ENCODE results near the gene TECTB.

Gene TECTB

DNA sequence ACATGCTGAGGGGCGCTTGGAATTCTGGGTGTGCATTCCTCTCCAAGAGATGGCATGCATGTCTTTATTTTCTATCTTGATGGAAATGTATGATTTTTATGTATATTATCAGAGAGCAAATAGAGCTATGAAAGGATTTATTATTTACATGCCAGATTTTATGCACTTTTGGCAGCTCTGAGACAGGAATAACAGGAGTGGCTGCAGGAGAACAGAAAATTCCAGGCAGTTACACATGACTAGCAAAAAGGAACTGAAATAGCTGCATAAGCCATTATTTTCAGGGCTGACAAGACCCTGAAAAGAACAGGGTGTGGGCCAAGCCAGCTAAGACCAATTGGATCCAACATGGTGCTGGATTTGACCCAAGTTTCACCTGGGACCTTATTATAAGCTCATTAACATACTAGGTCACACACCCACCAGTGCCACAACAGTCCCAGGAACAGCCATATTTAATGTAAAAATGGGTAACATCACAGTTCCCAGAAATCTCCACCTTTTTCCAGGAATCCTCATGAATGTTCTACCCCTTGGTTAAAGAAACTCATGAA, 47.5 kb downstream of the TECTB start:
- H3K36me3 ChIP-seq (ENCODE audit: insufficient read depth, low read length): no peaks in the 10 kb centered on the region
- no peak for DNase-seq (ENCODE audit: low read depth, low spot score)
- H3K27ac ChIP-seq: no peak overlapping the region
- no peak overlapping the region for H3K9ac ChIP-seq (ENCODE audit: insufficient read length)
- TF ChIP-seq POLR2AphosphoS5 (IDR thresholded peaks at IDR 0.05; ENCODE audit: borderline replicate concordance, low read depth, low read length) (no peak), FOXP2 (optimal IDR thresholded peaks at IDR 0.05; ENCODE audit: control extremely low read depth, extremely low read length, insufficient read depth) (no peak), EZH2 (IDR thresholded peaks at IDR 0.05) (no peak)
- no peak overlapping the region for H3K4me3 ChIP-seq
- H3K9me3 ChIP-seq (ENCODE audit: low read depth, low read length): no peaks in the 10 kb centered on the region

DNA sequence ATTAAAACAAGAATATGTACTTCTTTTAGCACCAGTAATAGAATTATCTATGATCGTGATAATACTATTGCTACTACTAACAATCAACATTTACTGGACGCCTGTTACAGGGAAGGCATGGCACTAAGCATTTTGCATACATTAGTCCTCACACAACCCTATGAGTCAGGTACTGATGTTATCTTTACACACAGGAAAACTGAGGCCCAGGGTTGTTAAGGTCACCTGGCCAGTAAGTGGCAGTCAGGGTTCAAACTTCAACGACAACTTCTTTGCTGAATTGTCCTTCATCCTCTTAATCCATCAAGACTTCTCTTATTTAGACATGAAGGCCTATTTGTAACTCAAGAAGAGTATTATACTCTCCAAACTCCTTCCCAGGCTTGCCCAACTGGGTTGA, 48.8 kb downstream of the TECTB start:
- no peaks in the 10 kb centered on the region for H3K36me3 ChIP-seq (ENCODE audit: insufficient read depth, low read length)
- no peak overlapping the region for H3K9ac ChIP-seq (ENCODE audit: insufficient read length)
- TF ChIP-seq POLR2AphosphoS5 (IDR thresholded peaks at IDR 0.05; ENCODE audit: borderline replicate concordance, low read depth, low read length) (no peak), EZH2 (IDR thresholded peaks at IDR 0.05) (no peak), FOXP2 (optimal IDR thresholded peaks at IDR 0.05; ENCODE audit: control extremely low read depth, extremely low read length, insufficient read depth) (no peak)
- H3K4me3 ChIP-seq: no peak overlapping the region
- no peak overlapping the region for H3K27ac ChIP-seq
- no peak for DNase-seq (ENCODE audit: low read depth, low spot score)
- no peaks in the 10 kb centered on the region for H3K9me3 ChIP-seq (ENCODE audit: low read depth, low read length)

DNA sequence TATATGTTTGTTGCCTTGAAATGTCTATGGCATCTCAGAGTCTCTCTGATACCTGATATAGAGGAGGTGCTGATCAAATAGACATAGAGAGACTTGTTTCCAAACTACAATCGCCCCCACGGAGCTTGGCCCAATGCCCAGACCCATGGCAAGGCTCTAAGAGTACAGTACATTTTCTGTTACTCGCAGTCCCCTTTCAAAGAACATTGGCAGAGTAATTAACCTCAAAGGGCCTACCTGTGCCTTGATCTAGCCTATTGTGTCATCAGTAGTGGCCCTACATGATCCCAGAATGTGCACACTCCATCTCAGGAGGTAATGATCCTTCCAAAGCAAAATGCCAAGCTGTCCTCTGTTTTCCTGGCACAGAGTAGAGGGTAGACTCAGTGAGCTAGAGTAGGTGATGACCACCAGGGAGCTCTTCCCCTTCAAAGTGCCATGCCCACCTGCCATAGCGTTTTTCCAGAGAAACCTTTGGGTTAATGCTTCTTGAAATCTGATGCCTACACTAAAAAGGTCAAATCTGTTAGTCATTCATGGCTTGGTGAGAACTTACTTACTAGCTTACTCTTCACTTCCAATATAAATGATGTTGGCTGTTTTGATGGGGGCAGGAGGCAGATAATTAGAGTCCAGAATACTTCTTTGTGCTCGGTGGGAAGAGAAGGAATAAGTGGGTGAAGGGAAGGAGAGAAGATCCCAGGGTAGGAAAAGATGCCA, 49.5 kb downstream of the TECTB start:
- no peaks in the 10 kb centered on the region for H3K36me3 ChIP-seq (ENCODE audit: insufficient read depth, low read length)
- H3K27ac ChIP-seq: no peak overlapping the region
- DNase-seq (ENCODE audit: low read depth, low spot score): no peak
- no peak overlapping the region for H3K9ac ChIP-seq (ENCODE audit: insufficient read length)
- no peaks in the 10 kb centered on the region for H3K9me3 ChIP-seq (ENCODE audit: low read depth, low read length)
- H3K4me3 ChIP-seq: no peak overlapping the region
- TF ChIP-seq EZH2 (IDR thresholded peaks at IDR 0.05) (no peak), POLR2AphosphoS5 (IDR thresholded peaks at IDR 0.05; ENCODE audit: borderline replicate concordance, low read depth, low read length) (no peak), FOXP2 (optimal IDR thresholded peaks at IDR 0.05; ENCODE audit: control extremely low read depth, extremely low read length, insufficient read depth) (no peak)

DNA sequence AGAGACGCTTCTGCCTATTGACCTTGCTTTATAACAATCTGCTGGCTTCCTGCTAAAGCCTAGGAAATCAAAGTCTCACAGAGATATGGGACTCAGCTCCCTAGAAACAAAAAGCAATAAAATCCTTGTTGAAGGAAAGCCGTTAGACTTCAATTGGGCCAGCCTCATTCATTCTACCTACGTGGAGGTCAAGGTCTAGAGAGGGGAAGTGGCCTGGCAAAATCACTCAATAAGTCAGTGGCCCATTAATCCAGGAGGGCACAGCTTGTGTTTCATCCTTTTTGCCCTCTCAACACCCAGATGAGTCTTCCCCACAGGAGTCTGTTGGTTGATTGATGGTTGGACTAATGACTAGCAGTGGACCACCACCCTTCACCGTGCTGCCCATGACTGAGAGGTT, 50.3 kb downstream of the TECTB start:
- DNase-seq (ENCODE audit: low read depth, low spot score): no peak
- no peak for TF ChIP-seq EZH2 (IDR thresholded peaks at IDR 0.05)
- TF ChIP-seq POLR2AphosphoS5 (IDR thresholded peaks at IDR 0.05; ENCODE audit: borderline replicate concordance, low read depth, low read length): no peak
- TF ChIP-seq FOXP2 (optimal IDR thresholded peaks at IDR 0.05; ENCODE audit: control extremely low read depth, extremely low read length, insufficient read depth): no peak
- no peaks in the 10 kb centered on the region for H3K9me3 ChIP-seq (ENCODE audit: low read depth, low read length)
- no peak overlapping the region for H3K4me3 ChIP-seq
- H3K27ac ChIP-seq: no peak overlapping the region
- H3K9ac ChIP-seq (ENCODE audit: insufficient read length): no peak overlapping the region
- H3K36me3 ChIP-seq (ENCODE audit: insufficient read depth, low read length): no peaks in the 10 kb centered on the region

DNA sequence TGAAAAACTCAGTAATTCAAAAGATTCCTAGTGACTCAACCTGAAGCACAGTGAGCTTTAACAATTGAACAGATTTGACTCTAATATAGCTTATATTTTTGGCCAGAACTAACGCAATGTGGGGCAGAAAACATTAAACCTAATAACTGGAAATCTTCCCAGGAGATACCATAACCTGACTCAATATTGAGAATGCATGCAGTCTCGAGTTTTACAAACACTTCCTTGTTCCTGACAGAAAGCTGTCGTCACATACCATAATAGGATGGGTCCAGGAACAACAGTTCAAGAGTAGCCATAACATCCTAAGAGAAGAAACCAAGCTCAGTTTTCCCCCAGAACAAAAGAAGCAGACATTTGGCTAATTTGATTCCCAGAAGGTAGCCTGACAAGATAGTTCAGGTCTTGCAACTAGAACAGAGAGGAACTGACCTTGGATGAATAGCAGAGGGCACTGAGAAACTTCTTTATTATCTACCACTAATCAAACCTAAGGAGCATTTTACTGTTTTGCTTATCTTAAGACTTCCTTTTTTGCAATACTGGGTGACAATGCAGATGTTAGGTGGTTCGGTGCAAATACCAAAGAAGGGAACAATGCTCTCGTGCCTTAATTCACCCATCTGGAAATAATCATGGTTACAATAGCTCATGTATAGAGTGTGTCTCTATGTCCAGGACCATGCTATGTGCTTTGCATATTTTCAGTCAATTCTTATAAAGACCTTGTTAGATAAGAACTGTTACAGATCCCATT, 52.1 kb downstream of the TECTB start:
- Histone ChIP-seq H3K9ac (ENCODE audit: insufficient read length) (no peak overlapping the region), H3K27ac (no peak overlapping the region), H3K9me3 (ENCODE audit: low read depth, low read length) (no peaks in the 10 kb centered on the region), H3K4me3 (no peak overlapping the region), H3K36me3 (ENCODE audit: insufficient read depth, low read length) (no peaks in the 10 kb centered on the region)
- TF ChIP-seq FOXP2 (optimal IDR thresholded peaks at IDR 0.05; ENCODE audit: control extremely low read depth, extremely low read length, insufficient read depth): no peak
- TF ChIP-seq POLR2AphosphoS5 (IDR thresholded peaks at IDR 0.05; ENCODE audit: borderline replicate concordance, low read depth, low read length): no peak
- TF ChIP-seq EZH2 (IDR thresholded peaks at IDR 0.05): no peak
- DNase-seq (ENCODE audit: low read depth, low spot score): no peak

DNA sequence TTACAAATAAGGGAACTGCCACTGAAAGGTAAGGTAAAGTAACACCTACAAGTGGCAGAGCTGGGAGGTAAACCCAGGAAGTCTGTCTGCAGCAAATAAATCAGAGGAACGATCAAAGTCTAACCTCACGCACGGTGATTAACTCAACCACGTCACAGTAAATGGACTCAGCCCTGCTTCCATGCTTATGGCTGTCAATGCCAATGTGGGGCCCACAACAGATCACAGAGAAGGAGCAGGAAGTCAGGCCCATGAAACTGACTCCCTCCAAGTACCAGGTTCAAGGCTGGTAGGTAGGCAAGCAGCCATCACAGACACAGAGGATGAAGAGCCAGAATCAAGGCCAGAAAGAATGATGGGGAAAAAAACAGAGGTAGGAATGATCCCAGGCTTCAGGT, 52.7 kb downstream of the TECTB start:
- TF ChIP-seq FOXP2 (optimal IDR thresholded peaks at IDR 0.05; ENCODE audit: control extremely low read depth, extremely low read length, insufficient read depth): no peak
- no peak overlapping the region for H3K27ac ChIP-seq
- no peak overlapping the region for H3K9ac ChIP-seq (ENCODE audit: insufficient read length)

DNA sequence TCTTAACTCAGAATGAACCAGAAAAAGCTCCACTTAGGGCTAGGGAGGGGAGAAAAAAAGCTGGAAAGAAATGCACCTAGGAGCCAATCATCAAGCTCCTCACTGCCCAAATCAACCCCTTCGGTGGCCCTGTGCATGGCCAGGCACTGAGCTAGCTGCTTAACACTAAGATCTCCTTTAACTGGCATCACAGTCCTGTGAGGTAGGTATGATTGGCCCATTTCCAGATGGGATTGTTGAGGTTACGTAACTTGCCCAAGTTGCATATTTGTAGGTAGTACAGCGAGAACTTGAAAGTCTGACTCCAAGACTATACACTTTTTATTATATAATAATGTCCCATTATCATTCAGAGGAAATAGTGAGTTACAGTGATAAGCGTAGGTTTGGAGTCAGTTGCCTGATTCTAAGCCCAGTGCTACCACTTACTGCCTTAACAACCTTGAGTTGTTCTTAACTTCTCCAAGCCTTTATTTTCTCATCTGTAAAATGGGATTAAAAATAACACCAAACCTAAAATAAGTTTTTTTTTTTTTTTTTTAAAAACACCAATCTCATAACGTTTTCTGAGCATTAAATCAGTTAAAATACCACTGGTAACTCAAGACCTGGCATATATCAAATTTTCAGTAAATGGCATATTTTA, 53.5 kb downstream of the TECTB start:
- TF ChIP-seq POLR2AphosphoS5 (IDR thresholded peaks at IDR 0.05; ENCODE audit: borderline replicate concordance, low read depth, low read length) (no peak), FOXP2 (optimal IDR thresholded peaks at IDR 0.05; ENCODE audit: control extremely low read depth, extremely low read length, insufficient read depth) (no peak), EZH2 (IDR thresholded peaks at IDR 0.05) (no peak)
- no peak overlapping the region for H3K27ac ChIP-seq
- no peak for DNase-seq (ENCODE audit: low read depth, low spot score)

More for the DNA sequence above, 52.7 kb downstream of the TECTB start:
- no peaks in the 10 kb centered on the region for H3K36me3 ChIP-seq (ENCODE audit: insufficient read depth, low read length)
- no peak overlapping the region for H3K4me3 ChIP-seq
- H3K9me3 ChIP-seq (ENCODE audit: low read depth, low read length): no peaks in the 10 kb centered on the region
- no peak for DNase-seq (ENCODE audit: low read depth, low spot score)

DNA sequence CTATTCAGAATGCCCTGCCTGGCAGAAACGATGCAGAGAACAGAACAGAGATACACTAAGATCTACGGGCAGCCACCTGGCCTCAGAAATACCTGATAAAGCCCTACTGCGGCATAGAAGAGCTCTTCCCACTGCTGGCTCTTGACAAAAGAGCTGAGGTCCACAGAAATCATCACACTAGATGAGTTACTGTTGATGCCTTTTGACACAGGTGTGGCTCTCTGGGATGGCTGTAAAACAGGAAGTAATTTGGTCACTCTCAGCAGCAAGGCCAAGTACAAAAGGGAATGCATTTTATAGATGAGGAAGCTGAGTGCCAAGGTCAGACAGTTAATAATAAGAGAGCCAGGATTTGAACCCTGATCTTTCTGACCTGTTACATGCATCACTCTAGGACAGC, 55.8 kb downstream of the TECTB start:
- DNase-seq (ENCODE audit: low read depth, low spot score): no peak
- no peaks in the 10 kb centered on the region for H3K36me3 ChIP-seq (ENCODE audit: insufficient read depth, low read length)
- H3K9ac ChIP-seq (ENCODE audit: insufficient read length): no peak overlapping the region
- no peak overlapping the region for H3K4me3 ChIP-seq
- no peaks in the 10 kb centered on the region for H3K9me3 ChIP-seq (ENCODE audit: low read depth, low read length)
- no peak for TF ChIP-seq FOXP2 (optimal IDR thresholded peaks at IDR 0.05; ENCODE audit: control extremely low read depth, extremely low read length, insufficient read depth)
- no peak for TF ChIP-seq POLR2AphosphoS5 (IDR thresholded peaks at IDR 0.05; ENCODE audit: borderline replicate concordance, low read depth, low read length)
- TF ChIP-seq EZH2 (IDR thresholded peaks at IDR 0.05): no peak
- H3K27ac ChIP-seq: no peak overlapping the region

More for the DNA sequence above, 53.5 kb downstream of the TECTB start:
- Histone ChIP-seq H3K36me3 (ENCODE audit: insufficient read depth, low read length) (no peaks in the 10 kb centered on the region), H3K9ac (ENCODE audit: insufficient read length) (no peak overlapping the region), H3K4me3 (no peak overlapping the region), H3K9me3 (ENCODE audit: low read depth, low read length) (no peaks in the 10 kb centered on the region)
